Vagina (tissue), 2 donors: ENCODE results near the gene PEA15. TPM values are rescaled to one million over a fixed set of nuclear protein-coding genes. Genes with fewer than 3 reads are reported as not detected.

Source experiments
- DNase-seq, 2 donors: peaks; one replicate each; pipeline ENCODE4 v3.0.0-alpha.2; 2017; ENCODE audit errors: extremely low spot score in 2 of 2
- H3K27ac ChIP-seq: fragments of 200-600 bp; sonication (generic); one replicate; pipeline ENCODE4 v1.5.1; 2019
- H3K27me3 ChIP-seq: fragments of 200-600 bp; sonication (generic); one replicate; pipeline ENCODE4 v1.5.1; 2019
- H3K36me3 ChIP-seq, 2 donors: fragments of 200-600 bp; sonication (generic); one replicate each; pipeline ENCODE4 v1.5.1; 2017 to 2019
- H3K4me1 ChIP-seq: fragments of 200-600 bp; sonication (generic); one replicate; pipeline ENCODE4 v1.5.1; 2019
- H3K4me3 ChIP-seq, 2 donors: fragments of 200-600 bp; sonication (generic); 1 replicate in 1 of 2; 2 replicates in 1 of 2; pipeline ENCODE4 v1.5.1; 2016 to 2019
- H3K9me3 ChIP-seq: fragments of 200-600 bp; sonication (generic); one replicate; pipeline ENCODE4 v1.5.1; 2019
- POLR2A ChIP-seq, 2 donors: fragments of 450-650 bp; IDR thresholded peaks; one replicate each; pipeline ENCODE4 v1.6.1; 2017; ENCODE audit warnings: antibody characterized with exemption in 2 of 2, mild to moderate bottlenecking in 2 of 2, moderate library complexity in 2 of 2
- POLR2AphosphoS5 ChIP-seq, 2 donors: sonication (generic); formaldehyde crosslinking; IDR thresholded peaks; one replicate each; pipeline ENCODE4 v1.9.0; 2017; ENCODE audit warnings: antibody characterized with exemption in 2 of 2, mild to moderate bottlenecking in 2 of 2, low read depth in 1 of 2; ENCODE audit not compliant: insufficient read depth in 1 of 2
- intact Hi-C: fragments of 100-400 bp; cut with DNase I; formaldehyde crosslinking; loops from one replicate; pipeline ENCODE4 v1.15.1; 2023
- total RNA-seq: library from RNA; depleted of rRNA; stranded (reverse); fragments of >200 nt; gene quantifications from one replicate; pipeline ENCODE4 v1.2.3, GENCODE V29; 2016
- TF ChIP-seq, protein P1 (sequence below), 3 experiments: fragments of 450-650 bp in 2 of 3; fragments of 200-600 bp in 1 of 3; sonication (generic) in 1 of 3; IDR thresholded peaks; one replicate each; pipeline ENCODE4 v1.5.1; 2017 to 2019; ENCODE audit warnings: antibody characterized with exemption in 3 of 3, mild to moderate bottlenecking in 2 of 3, moderate library complexity in 2 of 3

Gene PEA15
- total RNA-seq, 1 donor from 2014 or later: 89.1 TPM

DNA sequence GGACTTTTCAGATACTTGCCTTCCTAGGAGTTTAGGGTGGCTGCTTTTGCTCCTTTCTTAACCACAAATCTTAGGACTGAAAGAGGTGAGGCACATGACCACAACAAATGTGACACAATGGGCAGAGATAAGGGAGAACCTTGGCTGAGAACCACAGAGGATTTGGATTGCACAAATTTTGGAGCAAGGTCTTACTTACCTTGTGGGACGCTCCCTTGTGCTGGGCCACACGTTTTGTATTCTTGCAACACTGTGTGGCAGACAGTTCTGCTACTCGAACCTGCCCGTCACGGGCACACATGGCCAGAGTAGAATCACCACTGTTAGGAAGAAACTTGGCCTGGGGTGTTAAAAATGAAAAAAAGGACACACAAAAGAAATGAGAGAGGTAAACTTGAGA lies 33.2 kb downstream of the PEA15 start:
- intact Hi-C loops: no loop called here
- Histone ChIP-seq H3K27ac (no peak overlapping the region), H3K27me3 (no peaks in the 10 kb centered on the region), H3K36me3 (peaks cover 0 to 68% of the 10 kb centered on the region in 2 donors), H3K9me3 (no peaks in the 10 kb centered on the region), H3K4me1 (no peaks in the 10 kb centered on the region), H3K4me3 (no peak overlapping the region)
- TF ChIP-seq, protein P1, sequence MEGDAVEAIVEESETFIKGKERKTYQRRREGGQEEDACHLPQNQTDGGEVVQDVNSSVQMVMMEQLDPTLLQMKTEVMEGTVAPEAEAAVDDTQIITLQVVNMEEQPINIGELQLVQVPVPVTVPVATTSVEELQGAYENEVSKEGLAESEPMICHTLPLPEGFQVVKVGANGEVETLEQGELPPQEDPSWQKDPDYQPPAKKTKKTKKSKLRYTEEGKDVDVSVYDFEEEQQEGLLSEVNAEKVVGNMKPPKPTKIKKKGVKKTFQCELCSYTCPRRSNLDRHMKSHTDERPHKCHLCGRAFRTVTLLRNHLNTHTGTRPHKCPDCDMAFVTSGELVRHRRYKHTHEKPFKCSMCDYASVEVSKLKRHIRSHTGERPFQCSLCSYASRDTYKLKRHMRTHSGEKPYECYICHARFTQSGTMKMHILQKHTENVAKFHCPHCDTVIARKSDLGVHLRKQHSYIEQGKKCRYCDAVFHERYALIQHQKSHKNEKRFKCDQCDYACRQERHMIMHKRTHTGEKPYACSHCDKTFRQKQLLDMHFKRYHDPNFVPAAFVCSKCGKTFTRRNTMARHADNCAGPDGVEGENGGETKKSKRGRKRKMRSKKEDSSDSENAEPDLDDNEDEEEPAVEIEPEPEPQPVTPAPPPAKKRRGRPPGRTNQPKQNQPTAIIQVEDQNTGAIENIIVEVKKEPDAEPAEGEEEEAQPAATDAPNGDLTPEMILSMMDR (IDR thresholded peaks at IDR 0.05): no peak
- no peak for DNase-seq

DNA sequence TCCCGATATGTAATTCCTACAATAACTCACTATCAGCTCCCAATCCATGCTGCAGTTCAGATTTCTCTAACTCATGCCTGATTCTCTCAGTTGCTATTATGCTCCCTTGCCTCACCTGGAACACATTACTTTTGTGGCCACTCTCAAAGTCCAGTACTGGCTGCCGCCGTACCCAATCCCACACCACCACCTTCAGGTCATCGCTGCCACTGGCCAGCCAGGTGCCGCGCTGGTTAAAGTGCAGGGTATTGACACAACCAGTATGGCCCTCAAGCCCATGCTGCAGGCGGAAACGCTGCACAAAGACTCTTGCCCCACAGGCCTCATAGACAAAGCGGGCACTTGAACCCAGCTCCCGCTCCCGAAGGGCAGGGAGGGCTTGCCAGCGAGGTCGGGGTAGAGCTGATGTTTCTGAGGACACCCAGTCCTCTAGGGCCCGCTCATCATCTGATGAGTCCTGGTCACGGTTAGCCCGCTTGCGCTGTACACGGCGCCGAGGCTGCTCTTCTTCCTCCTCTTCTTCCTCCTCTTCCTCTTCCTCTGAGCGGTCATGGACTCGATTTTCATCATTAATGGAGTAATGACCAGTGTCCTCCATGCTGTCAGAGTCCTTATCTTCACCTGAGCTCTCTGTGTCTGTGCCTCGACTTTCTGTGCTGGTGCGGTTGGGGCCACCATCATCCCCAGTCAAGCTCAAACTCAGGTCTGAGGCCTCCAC lies 34.6 kb downstream of the PEA15 start:
- Histone ChIP-seq H3K4me3 (no peak overlapping the region), H3K36me3 (peaks cover 0 to 60% of the 10 kb centered on the region in 2 donors), H3K27me3 (no peaks in the 10 kb centered on the region), H3K9me3 (no peaks in the 10 kb centered on the region), H3K27ac (no peak overlapping the region), H3K4me1 (no peaks in the 10 kb centered on the region)
- intact Hi-C loops: no loop called here
- no peak for DNase-seq
- TF ChIP-seq POLR2AphosphoS5 (IDR thresholded peaks at IDR 0.05; ENCODE audit: insufficient read depth in 1 of 2, low read depth in 1 of 2) (no peak), POLR2A (IDR thresholded peaks at IDR 0.05) (no peak)
- TF ChIP-seq, protein P1 (IDR thresholded peaks at IDR 0.05): no peak

DNA sequence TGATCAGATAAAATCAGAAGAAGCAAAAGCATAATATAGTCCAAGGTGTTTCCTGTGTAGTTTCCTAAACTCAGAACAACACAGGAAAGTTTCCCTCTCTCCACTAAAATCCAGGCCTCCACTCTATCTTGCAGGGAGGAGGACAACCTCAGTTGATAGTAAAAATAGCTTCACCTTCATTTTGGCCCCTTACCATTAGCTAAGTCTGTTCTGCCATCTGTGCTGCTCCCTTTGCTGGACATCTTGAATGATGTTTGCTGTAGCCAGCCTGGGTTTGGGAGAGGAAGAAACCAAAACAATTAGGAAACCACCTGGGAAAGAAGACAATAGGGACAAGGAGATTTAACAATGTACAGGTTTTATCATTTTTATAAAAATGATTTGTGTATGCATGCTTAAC lies 38.6 kb downstream of the PEA15 start:
- Histone ChIP-seq H3K27me3 (no peaks in the 10 kb centered on the region), H3K27ac (no peak overlapping the region), H3K4me1 (no peaks in the 10 kb centered on the region), H3K4me3 (no peak overlapping the region), H3K36me3 (peaks cover 0 to 21% of the 10 kb centered on the region in 2 donors), H3K9me3 (no peaks in the 10 kb centered on the region)
- TF ChIP-seq POLR2AphosphoS5 (IDR thresholded peaks at IDR 0.05; ENCODE audit: insufficient read depth in 1 of 2, low read depth in 1 of 2) (no peak), POLR2A (IDR thresholded peaks at IDR 0.05) (no peak)
- TF ChIP-seq, protein P1 (IDR thresholded peaks at IDR 0.05): no peak
- intact Hi-C loops: no loop called here
- DNase-seq: no peak

DNA sequence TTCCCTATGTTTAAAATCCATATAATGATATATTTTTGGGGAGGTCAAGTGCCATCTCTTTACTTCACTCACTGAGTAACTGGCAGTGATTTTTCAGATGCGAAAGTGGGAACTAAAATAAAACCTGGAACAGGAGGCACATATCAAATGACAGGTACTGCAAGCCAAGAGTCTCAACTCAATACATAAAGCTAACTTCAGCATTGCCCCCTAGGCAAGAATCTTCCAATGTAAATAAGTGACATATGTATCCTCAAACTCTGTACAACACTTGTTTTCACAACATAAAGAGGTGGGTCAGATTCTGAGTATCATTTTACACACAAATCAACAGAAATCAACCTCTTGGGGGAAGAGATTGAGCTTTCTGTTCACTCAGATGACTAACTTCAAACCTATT lies 39.0 kb downstream of the PEA15 start:
- Histone ChIP-seq H3K4me1 (no peaks in the 10 kb centered on the region), H3K27me3 (no peaks in the 10 kb centered on the region), H3K27ac (no peak overlapping the region), H3K4me3 (no peak overlapping the region), H3K36me3 (peaks cover 0 to 17% of the 10 kb centered on the region in 2 donors), H3K9me3 (no peaks in the 10 kb centered on the region)
- DNase-seq: no peak
- TF ChIP-seq POLR2A (IDR thresholded peaks at IDR 0.05): no peak
- TF ChIP-seq, protein P1 (IDR thresholded peaks at IDR 0.05): no peak
- no peak for TF ChIP-seq POLR2AphosphoS5 (IDR thresholded peaks at IDR 0.05; ENCODE audit: insufficient read depth in 1 of 2, low read depth in 1 of 2)
- intact Hi-C loops: no loop called here

DNA sequence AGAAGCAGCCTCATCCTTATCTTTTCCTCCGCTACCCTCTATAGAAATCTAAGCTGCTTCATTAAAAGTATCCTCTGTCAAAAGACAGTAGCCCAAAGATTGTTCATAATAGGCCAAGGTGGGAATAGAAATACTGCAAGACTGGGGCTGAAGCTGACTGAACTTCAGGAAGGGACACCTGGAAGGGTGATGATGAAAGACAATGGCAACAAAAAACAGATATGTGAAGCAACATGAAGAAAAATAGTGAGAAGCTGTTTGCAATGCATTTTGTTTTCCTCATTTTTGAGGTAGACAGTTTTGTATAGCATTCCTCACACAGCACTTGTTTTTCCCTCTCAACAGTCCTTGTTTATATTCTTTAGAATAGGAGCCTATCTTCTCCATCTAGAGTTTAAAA lies 40.2 kb downstream of the PEA15 start:
- peaks cover 0 to 7% of the 10 kb centered on the region in 2 donors for H3K36me3 ChIP-seq
- H3K27me3 ChIP-seq: no peaks in the 10 kb centered on the region
- intact Hi-C loops: no loop called here
- DNase-seq: no peak
- H3K27ac ChIP-seq: no peak overlapping the region
- TF ChIP-seq, protein P1 (IDR thresholded peaks at IDR 0.05): no peak
- TF ChIP-seq POLR2A (IDR thresholded peaks at IDR 0.05) (no peak), POLR2AphosphoS5 (IDR thresholded peaks at IDR 0.05; ENCODE audit: insufficient read depth in 1 of 2, low read depth in 1 of 2) (no peak)
- no peaks in the 10 kb centered on the region for H3K4me1 ChIP-seq
- H3K4me3 ChIP-seq: no peak overlapping the region
- H3K9me3 ChIP-seq: no peaks in the 10 kb centered on the region
